ENCODE data around the gene SPON1.

DNA sequence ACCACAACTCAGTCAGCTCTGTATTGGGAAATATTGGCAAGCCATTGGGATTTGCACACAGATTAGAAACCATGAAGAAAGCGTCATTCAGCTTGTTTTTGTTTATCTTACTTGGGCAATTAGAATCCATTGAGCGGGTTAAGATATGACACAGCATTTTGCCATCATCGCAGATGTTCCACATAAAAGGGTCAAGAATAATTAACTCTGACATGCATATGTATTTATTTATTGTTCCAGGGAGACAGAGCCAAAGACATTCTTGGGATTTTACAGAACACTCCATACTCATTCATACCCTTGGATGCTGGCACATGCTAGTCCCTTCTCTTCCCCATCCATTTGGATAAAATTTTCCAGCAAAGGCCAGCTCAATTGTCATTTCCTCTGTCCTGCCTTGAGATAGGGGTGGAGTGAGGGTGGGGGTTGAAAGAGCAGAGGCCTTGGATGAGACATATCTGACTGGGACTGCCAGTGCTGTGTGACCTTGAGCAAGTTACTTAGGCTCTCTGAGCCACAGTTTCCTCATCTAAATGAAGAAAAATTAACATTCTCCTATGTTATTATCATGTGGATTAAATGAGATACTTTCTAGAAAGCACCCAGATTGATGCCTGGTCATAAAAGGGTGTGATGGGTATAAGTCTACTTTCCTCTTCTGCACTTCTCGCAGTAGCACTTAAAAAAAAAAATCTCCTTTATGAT lies 216.7 kb downstream of the SPON1 start:
- TF ChIP-seq, protein P1, sequence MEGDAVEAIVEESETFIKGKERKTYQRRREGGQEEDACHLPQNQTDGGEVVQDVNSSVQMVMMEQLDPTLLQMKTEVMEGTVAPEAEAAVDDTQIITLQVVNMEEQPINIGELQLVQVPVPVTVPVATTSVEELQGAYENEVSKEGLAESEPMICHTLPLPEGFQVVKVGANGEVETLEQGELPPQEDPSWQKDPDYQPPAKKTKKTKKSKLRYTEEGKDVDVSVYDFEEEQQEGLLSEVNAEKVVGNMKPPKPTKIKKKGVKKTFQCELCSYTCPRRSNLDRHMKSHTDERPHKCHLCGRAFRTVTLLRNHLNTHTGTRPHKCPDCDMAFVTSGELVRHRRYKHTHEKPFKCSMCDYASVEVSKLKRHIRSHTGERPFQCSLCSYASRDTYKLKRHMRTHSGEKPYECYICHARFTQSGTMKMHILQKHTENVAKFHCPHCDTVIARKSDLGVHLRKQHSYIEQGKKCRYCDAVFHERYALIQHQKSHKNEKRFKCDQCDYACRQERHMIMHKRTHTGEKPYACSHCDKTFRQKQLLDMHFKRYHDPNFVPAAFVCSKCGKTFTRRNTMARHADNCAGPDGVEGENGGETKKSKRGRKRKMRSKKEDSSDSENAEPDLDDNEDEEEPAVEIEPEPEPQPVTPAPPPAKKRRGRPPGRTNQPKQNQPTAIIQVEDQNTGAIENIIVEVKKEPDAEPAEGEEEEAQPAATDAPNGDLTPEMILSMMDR (IDR thresholded peaks at IDR 0.05), result no peak
- TF ChIP-seq POLR2A (IDR thresholded peaks at IDR 0.05), result no peak

All from heart left ventricle (tissue), 13 donors.